HepG2 (cell line): ENCODE results near the gene RAB22A. TPM values are rescaled to one million over a fixed set of nuclear protein-coding genes. Genes with fewer than 3 reads are reported as not detected.

ENCODE experiments used
- ATAC-seq: fragments of 200-7000 bp; cut with Tn5 transposase; 3 replicates; pipeline ENCODE4 v1.9.1; 2020; ENCODE audit warnings: mild to moderate bottlenecking, moderate library complexity
- BruUV-seq: library from RNA; stranded (reverse); fragments of 400-500 nt; replicated peaks from 2 replicates; lab custom pipeline; 2021; lab: Mats Ljungman, UMichigan
- CTCF ChIA-PET: fragments of 300-600 bp; formaldehyde crosslinking; extraction: SDS; loops from one replicate; lab custom pipeline; 2021; ENCODE audit warnings: low total read pairs, inconsistent platforms, low intra/inter-chr PET ratio; lab: Yijun Ruan, JAX
- POLR2A ChIA-PET: fragments of 350-600 bp; sonication (Branson Sonifier 250); formaldehyde crosslinking; loops from one replicate; lab custom pipeline; 2020; ENCODE audit warnings: antibody characterized with exemption, inconsistent platforms; lab: Yijun Ruan, JAX
- DNase-seq: peaks from one replicate; pipeline ENCODE4 v3.0.0-alpha.2; 2015; ENCODE audit warnings: low spot score
- FAIRE-seq: peaks from 3 replicates; lab custom pipeline; 2011; peaks lifted over from hg19 to GRCh38; lab: Jason Lieb, UNC
- H2AFZ ChIP-seq: one replicate; pipeline ENCODE4 v1.6.1; 2011; ENCODE audit warnings: low read length, inconsistent platforms
- H3K27ac ChIP-seq: fragments of 300-600 bp; 3 replicates; pipeline ENCODE4 v1.8.0; 2011; ENCODE audit warnings: mixed run types, mild to moderate bottlenecking, mixed read lengths, low read length, inconsistent platforms; ENCODE audit not compliant: insufficient read depth; ENCODE audit errors: extremely low read length
- H3K27me3 ChIP-seq, 2 experiments: fragments of 200-600 bp in 1 of 2; 2 replicates in 1 of 2; 3 replicates in 1 of 2; pipeline versions ENCODE4 v1.6.0 to v1.8.0; 2011; ENCODE audit warnings: low read length in 2 of 2, mild to moderate bottlenecking in 2 of 2, moderate library complexity in 2 of 2, inconsistent platforms in 1 of 2; ENCODE audit not compliant: insufficient read depth in 2 of 2, control insufficient read depth in 1 of 2
- H3K36me3 ChIP-seq, 2 experiments: fragments of 200-600 bp in 1 of 2; replicated peaks in 1 of 2; 2 replicates in 1 of 2; 3 replicates in 1 of 2; pipeline versions ENCODE4 v1.5.1 to v1.8.0; 2011; ENCODE audit warnings: low read length in 2 of 2, inconsistent platforms in 1 of 2; ENCODE audit not compliant: insufficient read depth in 2 of 2, control insufficient read depth in 1 of 2
- H3K4me1 ChIP-seq: 2 replicates; pipeline ENCODE4 v1.5.1; 2012; ENCODE audit warnings: low read length, inconsistent platforms; ENCODE audit not compliant: insufficient read depth
- H3K4me2 ChIP-seq: 2 replicates; pipeline ENCODE4 v1.6.0; 2011; ENCODE audit warnings: low read depth, low read length, inconsistent platforms
- H3K4me3 ChIP-seq, 3 experiments: fragments of 200-600 bp in 1 of 3; sonication (generic), shearing (Covaris generic) in 1 of 3; replicated peaks in 1 of 3; 2 replicates each; pipeline ENCODE4 v1.5.1; 2011 to 2016; ENCODE audit warnings: low read length in 3 of 3, inconsistent platforms in 2 of 3, low read depth in 2 of 3, mild to moderate bottlenecking in 2 of 3, control low read depth in 1 of 3, mixed read lengths in 1 of 3; ENCODE audit not compliant: insufficient read depth in 1 of 3
- H3K79me2 ChIP-seq: one replicate; pipeline ENCODE4 v1.6.1; 2011; ENCODE audit warnings: low read length, inconsistent platforms; ENCODE audit not compliant: insufficient read depth
- H3K9ac ChIP-seq: 2 replicates; pipeline ENCODE4 v1.6.0; 2011; ENCODE audit warnings: mild to moderate bottlenecking, low read depth, low read length, inconsistent platforms; ENCODE audit not compliant: insufficient read depth
- H3K9me3 ChIP-seq: 2 replicates; pipeline ENCODE4 v1.5.1; 2012; ENCODE audit warnings: mild to moderate bottlenecking, low read length
- H4K20me1 ChIP-seq: 2 replicates; pipeline ENCODE4 v1.6.0; 2011; ENCODE audit warnings: inconsistent platforms, mild to moderate bottlenecking, low read length, moderate library complexity; ENCODE audit not compliant: insufficient read depth
- ATAD3A ChIP-seq: sonication (generic); formaldehyde crosslinking; IDR thresholded peaks from 2 replicates; pipeline ENCODE4 v1.4.0; 2020; ENCODE audit warnings: missing genetic modification reagents
- MAFF ChIP-seq: IDR thresholded peaks from 2 replicates; pipeline ENCODE4 v1.6.1; 2011; ENCODE audit warnings: low read depth, low read length, improper control_type of control experiment
- NFKBIZ ChIP-seq: IDR thresholded peaks from 2 replicates; pipeline ENCODE4 v1.6.1; 2018; ENCODE audit warnings: missing genetic modification reagents, missing compliant biosample characterization
- ZBTB3 ChIP-seq: sonication (generic); formaldehyde crosslinking; IDR thresholded peaks from 2 replicates; pipeline ENCODE4 v1.4.0; 2020; ENCODE audit warnings: low read depth, mild to moderate bottlenecking, moderate library complexity, missing genetic modification reagents, borderline replicate concordance
- ZNF207 ChIP-seq: fragments of 450-650 bp; IDR thresholded peaks from 2 replicates; pipeline ENCODE4 v1.6.1; 2016; ENCODE audit warnings: antibody characterized with exemption, borderline replicate concordance
- ZNF253 ChIP-seq: sonication (generic); formaldehyde crosslinking; IDR thresholded peaks from 2 replicates; pipeline ENCODE4 v1.8.0; 2022; ENCODE audit warnings: mild to moderate bottlenecking, missing genetic modification reagents, borderline replicate concordance
- ZNF34 ChIP-seq: sonication (generic); formaldehyde crosslinking; IDR thresholded peaks from 2 replicates; pipeline ENCODE4 v1.4.0; 2020; ENCODE audit warnings: mild to moderate bottlenecking, missing genetic modification reagents, borderline replicate concordance
- ZNF383 ChIP-seq: sonication (generic); formaldehyde crosslinking; IDR thresholded peaks from 2 replicates; pipeline ENCODE4 v1.4.0; 2020; ENCODE audit warnings: missing genetic modification reagents, mild to moderate bottlenecking, borderline replicate concordance
- ZNF44 ChIP-seq: sonication (generic); formaldehyde crosslinking; IDR thresholded peaks from 2 replicates; pipeline ENCODE4 v1.5.1; 2020; ENCODE audit warnings: mild to moderate bottlenecking, missing genetic modification reagents
- ZNF598 ChIP-seq: sonication (generic); formaldehyde crosslinking; IDR thresholded peaks from 2 replicates; pipeline ENCODE4 v1.5.1; 2020; ENCODE audit warnings: mild to moderate bottlenecking, missing genetic modification reagents, borderline replicate concordance
- ZNF615 ChIP-seq: sonication (generic); formaldehyde crosslinking; IDR thresholded peaks from 2 replicates; pipeline ENCODE4 v1.5.0; 2020; ENCODE audit warnings: mild to moderate bottlenecking, missing genetic modification reagents, borderline replicate concordance
- ZNF629 ChIP-seq: sonication (generic); formaldehyde crosslinking; conservative IDR thresholded peaks from 2 replicates; pipeline ENCODE4 v1.5.0; 2020; ENCODE audit warnings: missing genetic modification reagents
- ZSCAN20 ChIP-seq: sonication (generic); formaldehyde crosslinking; IDR thresholded peaks from 2 replicates; pipeline ENCODE4 v1.4.0; 2020; ENCODE audit warnings: missing genetic modification reagents, mild to moderate bottlenecking, borderline replicate concordance
- WGBS: methylation state at CpG from one replicate; pipeline ENCODE4 v1.1.6; 2017; ENCODE audit warnings: low lambda C conversion rate; 5-methylcytosine and 5-hydroxymethylcytosine counted together
- in situ Hi-C: cut with HindIII; loops from 2 replicates; pipeline ENCODE4 v1.10.0; 2017; ENCODE audit warnings: low pct_unique_long_range_greater_than_20kb; ENCODE audit not compliant: extremely low pct_ligation_motif_present
- intact Hi-C: fragments of 100-400 bp; cut with micrococcal nuclease; formaldehyde crosslinking; loops from one replicate; pipeline ENCODE4 v1.10.0; 2022; ENCODE audit not compliant: unreplicated experiment
- polyA plus RNA-seq, 8 experiments: library from polyadenylated mRNA; depleted of rRNA in 3 of 8; stranded (reverse) in 7 of 8; unstranded in 1 of 8; fragments of >200 nt; fragmentation: Illumina TruSeq in 4 of 8; extraction: Trizol in 4 of 8; gene quantifications; 2 replicates each; pipeline versions ENCODE4 v1.2.1 to v1.2.3, GENCODE V29; 2011 to 2016; ENCODE audit warnings: low read depth in 4 of 8, missing spikeins in 1 of 8, mixed read lengths in 1 of 8; ENCODE audit not compliant: insufficient read depth in 1 of 8
- total RNA-seq, 5 experiments: library from RNA; depleted of rRNA; stranded (reverse); fragments of >200 nt; fragmentation: Illumina TruSeq; extraction: Trizol; gene quantifications; 2 replicates each; pipeline ENCODE4 v1.2.3, GENCODE V29; 2016; ENCODE audit warnings: low read depth in 1 of 5
- TF ChIP-seq, protein P1 (sequence below): sonication (generic); formaldehyde crosslinking; IDR thresholded peaks from 2 replicates; pipeline ENCODE4 v1.8.1; 2023; ENCODE audit warnings: missing genetic modification reagents, mild to moderate bottlenecking, borderline replicate concordance
- TF ChIP-seq, protein P2 (sequence below): sonication (generic); formaldehyde crosslinking; IDR thresholded peaks from 2 replicates; pipeline ENCODE4 v1.4.0; 2020; ENCODE audit warnings: missing genetic modification reagents; ENCODE audit errors: not compliant biosample characterization
- TF ChIP-seq, protein P3 (sequence below): sonication (generic); formaldehyde crosslinking; conservative IDR thresholded peaks from 2 replicates; pipeline ENCODE4 v1.4.0; 2020; ENCODE audit warnings: missing genetic modification reagents

The RAB22A gene
- total and polyA plus RNA-seq, 2 of the 13 experiments (the other 11 are each of a cell fraction or from before 2014, with no cell fraction given), result 10.7 to 11.2 TPM

DNA sequence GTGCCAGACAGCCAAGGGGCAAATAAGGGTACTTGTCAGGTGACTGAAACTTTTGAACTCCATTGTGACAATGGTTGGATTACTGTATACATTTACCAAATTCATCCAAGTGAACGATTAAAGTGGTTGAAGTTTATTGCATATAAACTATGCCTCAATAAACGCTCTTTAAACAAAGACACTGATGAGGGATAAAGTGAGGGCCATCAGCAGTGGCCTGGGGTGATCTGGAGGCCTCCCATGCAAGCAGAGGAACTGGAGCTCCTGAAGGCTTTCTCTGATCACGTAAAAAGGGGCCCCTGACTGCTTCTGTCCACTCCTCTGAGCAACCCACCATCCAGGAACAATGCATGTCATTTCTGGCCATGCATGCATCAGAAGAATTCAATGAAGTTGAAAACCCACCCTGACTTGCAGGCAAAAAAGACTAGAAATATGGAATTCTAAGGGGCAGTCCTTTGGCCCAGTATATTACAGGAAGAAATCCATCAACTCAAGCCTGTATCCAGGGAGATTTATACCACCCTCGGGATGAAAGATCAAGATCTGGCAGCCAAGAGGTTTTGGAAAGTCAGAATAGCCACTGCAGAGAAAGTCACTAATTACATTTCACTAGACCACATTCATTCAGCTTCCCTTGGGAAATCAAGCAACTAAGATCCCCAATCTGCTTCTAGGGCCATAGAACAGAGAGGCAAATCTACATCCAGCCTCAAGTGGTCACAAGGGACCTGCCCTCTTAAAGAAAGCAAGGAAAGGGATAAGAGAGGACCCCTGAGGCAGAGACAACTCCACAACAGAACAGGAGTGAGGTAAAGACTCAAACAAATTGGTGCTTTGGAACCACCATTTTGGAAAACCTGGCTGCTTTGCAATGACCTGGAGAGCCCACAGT lies 31.7 kb upstream of the RAB22A start:
- FAIRE-seq, result no peak
- Histone ChIP-seq H3K9ac (no peak overlapping the region), H3K4me2 (no peak overlapping the region), H3K4me3 (no peak overlapping the region), H3K27me3 (no peaks in the 10 kb centered on the region; a peak in 1 of 5 replicates), H3K36me3 (no peaks in the 10 kb centered on the region), H3K79me2 (no peaks in the 10 kb centered on the region), H3K27ac (no peak overlapping the region), H4K20me1 (no peaks in the 10 kb centered on the region), H3K4me1 (no peaks in the 10 kb centered on the region), H3K9me3 (no peaks in the 10 kb centered on the region), H2AFZ (no peak overlapping the region)
- TF ChIP-seq ZNF598 (CRISPR knock-in tag) (no peak), ZNF629 (CRISPR knock-in tag) (no peak), ZNF615 (CRISPR knock-in tag) (no peak), ZNF253 (CRISPR knock-in tag) (no peak)
- TF ChIP-seq, protein P1, sequence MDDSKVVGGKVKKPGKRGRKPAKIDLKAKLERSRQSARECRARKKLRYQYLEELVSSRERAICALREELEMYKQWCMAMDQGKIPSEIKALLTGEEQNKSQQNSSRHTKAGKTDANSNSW (CRISPR knock-in tag), result no peak
- no TSS peak for BruUV-seq
- no peak for DNase-seq
- WGBS, result 27% methylated on average over 4 of the region's 4 CpGs
- in situ Hi-C loops (no loop called here), intact Hi-C loops (no loop called here)
- ChIA-PET POLR2A (no interaction called here), CTCF (no interaction called here)
- ATAC-seq, result no peak

DNA sequence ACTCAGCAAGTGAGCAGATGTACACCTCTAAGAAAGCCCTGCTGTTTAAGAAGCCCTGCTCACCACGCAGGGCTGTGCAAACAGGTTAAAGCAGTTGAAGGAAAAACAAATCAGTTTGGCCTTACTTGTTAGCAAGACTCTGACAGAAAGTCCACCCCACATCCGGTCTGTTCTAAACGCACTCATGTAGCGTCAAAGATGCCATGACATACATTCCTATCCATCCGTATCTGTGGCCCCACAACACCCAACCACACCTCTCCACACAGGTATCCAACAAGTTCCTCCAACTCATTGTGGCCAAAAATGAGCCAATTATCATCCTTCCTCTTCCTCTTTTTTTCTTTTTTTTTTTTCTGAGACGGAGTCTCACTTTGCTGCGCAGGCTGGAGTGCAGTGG lies 22.8 kb upstream of the RAB22A start:
- POLR2A ChIA-PET, result no interaction called here
- DNase-seq (no peak), ATAC-seq (no peak), FAIRE-seq (no peak)
- Histone ChIP-seq H3K27ac (no peak overlapping the region), H3K27me3 (no peaks in the 10 kb centered on the region), H3K79me2 (no peaks in the 10 kb centered on the region), H4K20me1 (no peaks in the 10 kb centered on the region), H3K4me3 (no peak overlapping the region), H3K4me2 (no peak overlapping the region), H3K4me1 (no peaks in the 10 kb centered on the region), H3K9me3 (no peaks in the 10 kb centered on the region), H3K9ac (no peak overlapping the region), H3K36me3 (no peaks in the 10 kb centered on the region), H2AFZ (no peak overlapping the region)
- CTCF ChIA-PET, result no interaction called here
- intact Hi-C loops, result no loop called here
- WGBS, result 81% methylated on average over 7 of the region's 7 CpGs
- in situ Hi-C loops, result no loop called here
- BruUV-seq, result no TSS peak
- TF ChIP-seq ATAD3A (CRISPR knock-in tag) (no peak), ZNF207 (no peak), ZBTB3 (no peak), ZNF34 (CRISPR knock-in tag) (no peak), NFKBIZ (CRISPR knock-in tag) (no peak), ZNF44 (no peak), MAFF (no peak), ZSCAN20 (CRISPR knock-in tag) (no peak), ZNF383 (no peak)
- TF ChIP-seq, protein P2, sequence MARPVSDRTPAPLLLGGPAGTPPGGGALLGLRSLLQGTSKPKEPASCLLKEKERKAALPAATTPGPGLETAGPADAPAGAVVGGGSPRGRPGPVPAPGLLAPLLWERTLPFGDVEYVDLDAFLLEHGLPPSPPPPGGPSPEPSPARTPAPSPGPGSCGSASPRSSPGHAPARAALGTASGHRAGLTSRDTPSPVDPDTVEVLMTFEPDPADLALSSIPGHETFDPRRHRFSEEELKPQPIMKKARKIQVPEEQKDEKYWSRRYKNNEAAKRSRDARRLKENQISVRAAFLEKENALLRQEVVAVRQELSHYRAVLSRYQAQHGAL, result no peak
- TF ChIP-seq, protein P3, sequence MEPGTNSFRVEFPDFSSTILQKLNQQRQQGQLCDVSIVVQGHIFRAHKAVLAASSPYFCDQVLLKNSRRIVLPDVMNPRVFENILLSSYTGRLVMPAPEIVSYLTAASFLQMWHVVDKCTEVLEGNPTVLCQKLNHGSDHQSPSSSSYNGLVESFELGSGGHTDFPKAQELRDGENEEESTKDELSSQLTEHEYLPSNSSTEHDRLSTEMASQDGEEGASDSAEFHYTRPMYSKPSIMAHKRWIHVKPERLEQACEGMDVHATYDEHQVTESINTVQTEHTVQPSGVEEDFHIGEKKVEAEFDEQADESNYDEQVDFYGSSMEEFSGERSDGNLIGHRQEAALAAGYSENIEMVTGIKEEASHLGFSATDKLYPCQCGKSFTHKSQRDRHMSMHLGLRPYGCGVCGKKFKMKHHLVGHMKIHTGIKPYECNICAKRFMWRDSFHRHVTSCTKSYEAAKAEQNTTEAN (CRISPR knock-in tag), result no peak
